ENCODE measurements around the gene PLXNA2. TPM values are rescaled to one million over a fixed set of nuclear protein-coding genes. Genes with fewer than 3 reads are reported as not detected.
A peak's percentile ranks its signal among the peaks of the same experiment; 100 is the strongest.

Gene PLXNA2
- total and polyA plus RNA-seq, 2 of the 4 experiments (the other 2 are of a cell fraction) = 0.72 to 1.1 TPM

- no peak for ATAC-seq (ENCODE audit: low read depth)
- dilution Hi-C loops (cut with HindIII; ENCODE audit: low sequenced_read_pairs, unreplicated experiment) (no loop called here), in situ Hi-C loops (cut with MboI; ENCODE audit: low sequenced_read_pairs) (no loop called here), intact Hi-C loops (cut with micrococcal nuclease) (no loop called here)
- Histone ChIP-seq H2BK20ac (ENCODE audit: low read depth, low read length) (peak overlapping the region; percentile 87), H3K79me1 (ENCODE audit: low read depth in 1 of 2, low read length in 2 of 2) (peaks cover 0 to 51% of the 10 kb centered on the region in 2 experiments; a peak in 3 of 4 replicates), H3K27me3 (ENCODE audit: control insufficient read depth, insufficient read depth, low read length) (no peaks in the 10 kb centered on the region), H4K8ac (ENCODE audit: low read depth in 2 of 2, low read length in 2 of 2) (peak overlapping the region in 1 of 2 experiments; percentile 44; a peak in 1 of 4 replicates), H2BK5ac (ENCODE audit: low read depth, low read length, poor library complexity, severe bottlenecking) (no peak overlapping the region), H3K14ac (replicated peaks; ENCODE audit: low read depth, low read length) (peak overlapping the region; percentile 55; the same call in 1 of the 2 replicates), H3K27ac (ENCODE audit: insufficient read depth, low read length) (peak overlapping the region; percentile 38; the same call in 1 of the 2 replicates), H3K4ac (ENCODE audit: low read depth, low read length) (peak overlapping the region; percentile 81), H3K9me1 (ENCODE audit: insufficient read depth, low read length) (peaks cover 27% of the 10 kb centered on the region), H4K20me1 (ENCODE audit: insufficient read depth, low read length) (no peaks in the 10 kb centered on the region), H4K91ac (ENCODE audit: insufficient read depth, low read depth, low read length) (peak overlapping the region; percentile 49), H2AK9ac (replicated peaks; ENCODE audit: low read depth, low read length, poor library complexity) (peak overlapping the region; percentile 29), H3K56ac (ENCODE audit: extremely low read depth, insufficient read depth, low read length) (no peak overlapping the region), H3K9me3 (ENCODE audit: control insufficient read depth, insufficient read depth, low read length) (no peaks in the 10 kb centered on the region), H4K5ac (ENCODE audit: low read depth, low read length) (peak overlapping the region; percentile 14; the same call in 1 of the 2 replicates), H3K9ac (ENCODE audit: low read depth, low read length) (no peak overlapping the region), H3K4me2 (ENCODE audit: low read depth, low read length) (peak overlapping the region; percentile 48; the same call in 1 of the 2 replicates), H3K23ac (ENCODE audit: low read depth, low read length) (peak overlapping the region; percentile 71), H2BK15ac (ENCODE audit: low read depth, low read length) (peak overlapping the region; percentile 44; the same call in 1 of the 3 replicates), H2BK120ac (ENCODE audit: low read depth, low read length) (peak overlapping the region; percentile 91), H2AK5ac (ENCODE audit: low read depth, low read length) (peak overlapping the region; percentile 90), H3K4me3 (ENCODE audit: insufficient read depth, low read depth, low read length) (no peak overlapping the region), H2AFZ (replicated peaks; ENCODE audit: low read length, poor library complexity) (peak overlapping the region; percentile 67), H3K18ac (ENCODE audit: low read depth, low read length) (peak overlapping the region; percentile 28; the same call in 1 of the 2 replicates), H3K36me3 (ENCODE audit: control insufficient read depth, insufficient read depth, low read length) (no peaks in the 10 kb centered on the region), H3K4me1 (ENCODE audit: control insufficient read depth, insufficient read depth, low read length) (peaks cover 33% of the 10 kb centered on the region)
- no TSS peak for BruUV-seq (replicated peaks)
- ChIA-PET CTCF (interaction anchor here (1.5 kb wide), 1 partner anchor 8 kb away, joined by 3 read pairs; no protein-coding TSS in a partner anchor), POLR2A (ENCODE audit: unreplicated experiment) (no interaction called here)
- WGBS, 2 experiments (ENCODE audit: extremely low coverage in 2 of 2, insufficient read length in 1 of 2) = 42% methylated on average over 6 of the region's 15 CpGs; no CpG with 5 or more reads in 1 of the 2 experiments
- TF ChIP-seq CTCF (conservative IDR thresholded peaks at IDR 0.05; ENCODE audit: low read depth, low read length) = no peak
- TF ChIP-seq MAZ (IDR thresholded peaks at IDR 0.05; ENCODE audit: borderline replicate concordance, low read depth, low read length) = no peak
- TF ChIP-seq NFE2L2 (IDR thresholded peaks at IDR 0.05; ENCODE audit: low read depth, low read length) = no peak
- TF ChIP-seq CEBPB (IDR thresholded peaks at IDR 0.05; ENCODE audit: low read depth, low read length) = no peak
- no peak for TF ChIP-seq SMC3 (IDR thresholded peaks at IDR 0.05; ENCODE audit: low read depth, low read length)
- DNase-seq = no peak
Observed at GRCh38 chr1:208230668-208231529, 13.3 kb downstream of the PLXNA2 start.
